Right lobe of liver (tissue), 4 donors: ENCODE measurements around the gene BPIFB1.

ENCODE experiments used
- CTCF ChIP-seq, 4 donors: fragments of 200-600 bp in 3 of 4; fragments of 450-650 bp in 1 of 4; IDR thresholded peaks; one replicate each; pipeline versions ENCODE4 v1.5.1 to v1.8.0; 2016 to 2022; ENCODE audit warnings: antibody characterized with exemption in 4 of 4, mild to moderate bottlenecking in 2 of 4
- POLR2A ChIP-seq: fragments of 450-650 bp; IDR thresholded peaks from one replicate; pipeline ENCODE4 v1.6.1; 2017; ENCODE audit warnings: antibody characterized with exemption, mild to moderate bottlenecking
- donor health status: DM: no; HTN: no; CAD: no.
- donor health status: DM: no; HTN: no; CAD: no.
- donor health status: DM: no; HTN: yes; CAD: no.

DNA sequence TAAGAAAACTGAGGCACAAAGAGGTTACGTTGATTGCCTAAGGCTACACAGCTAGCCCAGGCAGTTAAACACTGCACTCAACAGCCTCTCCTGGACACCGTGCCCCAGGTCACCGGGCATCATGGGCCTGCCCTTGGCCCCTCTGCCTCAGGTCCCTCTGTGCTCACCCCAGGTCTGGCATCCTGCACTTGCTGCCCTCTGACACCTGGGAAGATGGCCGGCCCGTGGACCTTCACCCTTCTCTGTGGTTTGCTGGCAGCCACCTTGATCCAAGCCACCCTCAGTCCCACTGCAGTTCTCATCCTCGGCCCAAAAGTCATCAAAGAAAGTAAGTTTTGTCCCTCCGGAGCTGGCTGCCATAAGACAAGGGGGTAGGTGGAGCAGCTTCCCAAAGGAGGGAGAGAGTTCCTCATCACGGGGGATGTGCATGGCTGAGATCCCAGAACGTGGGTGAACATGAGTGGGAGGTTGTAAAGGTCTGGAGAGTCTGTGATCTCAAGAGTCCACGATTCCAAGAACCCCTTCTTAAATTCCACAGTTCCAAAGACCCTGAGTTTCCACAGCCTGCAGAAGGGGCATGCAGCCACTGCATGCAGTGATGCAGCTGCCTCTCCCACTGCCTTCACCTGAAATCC is 3.0 kb downstream of the BPIFB1 start:
- TF ChIP-seq POLR2A (no peak), CTCF (IDR thresholded peaks at IDR 0.05) (no peak)
